ENCODE results near the gene FMN1.

FMN1 gene

GRCh38 chr15:32878869-32879805 lies 315.4 kb downstream of the FMN1 start:
- Mint-ChIP-seq H3K27me3 (ENCODE audit: low read depth) (peaks cover 7% of the 10 kb centered on the region), H3K4me3 (no peak overlapping the region), H3K9me3 (no peaks in the 10 kb centered on the region), H3K27ac (no peak overlapping the region), H3K36me3 (ENCODE audit: low read depth) (peaks cover 6% of the 10 kb centered on the region), H3K4me1 (no peaks in the 10 kb centered on the region)
- TF ChIP-seq CTCF (IDR thresholded peaks at IDR 0.05; ENCODE audit: unreplicated experiment in 3 of 3) = no peak

- TF ChIP-seq CTCF (IDR thresholded peaks at IDR 0.05; ENCODE audit: unreplicated experiment in 3 of 3) = no peak
- Mint-ChIP-seq H3K9me3 (no peaks in the 10 kb centered on the region), H3K27ac (no peak overlapping the region), H3K27me3 (ENCODE audit: low read depth) (peaks cover 7% of the 10 kb centered on the region), H3K36me3 (ENCODE audit: low read depth) (peaks cover 4% of the 10 kb centered on the region), H3K4me3 (no peak overlapping the region), H3K4me1 (peaks cover 3% of the 10 kb centered on the region)
These were observed 316.2 kb downstream of the FMN1 start for GRCh38 chr15:32878342-32878741.

DNA sequence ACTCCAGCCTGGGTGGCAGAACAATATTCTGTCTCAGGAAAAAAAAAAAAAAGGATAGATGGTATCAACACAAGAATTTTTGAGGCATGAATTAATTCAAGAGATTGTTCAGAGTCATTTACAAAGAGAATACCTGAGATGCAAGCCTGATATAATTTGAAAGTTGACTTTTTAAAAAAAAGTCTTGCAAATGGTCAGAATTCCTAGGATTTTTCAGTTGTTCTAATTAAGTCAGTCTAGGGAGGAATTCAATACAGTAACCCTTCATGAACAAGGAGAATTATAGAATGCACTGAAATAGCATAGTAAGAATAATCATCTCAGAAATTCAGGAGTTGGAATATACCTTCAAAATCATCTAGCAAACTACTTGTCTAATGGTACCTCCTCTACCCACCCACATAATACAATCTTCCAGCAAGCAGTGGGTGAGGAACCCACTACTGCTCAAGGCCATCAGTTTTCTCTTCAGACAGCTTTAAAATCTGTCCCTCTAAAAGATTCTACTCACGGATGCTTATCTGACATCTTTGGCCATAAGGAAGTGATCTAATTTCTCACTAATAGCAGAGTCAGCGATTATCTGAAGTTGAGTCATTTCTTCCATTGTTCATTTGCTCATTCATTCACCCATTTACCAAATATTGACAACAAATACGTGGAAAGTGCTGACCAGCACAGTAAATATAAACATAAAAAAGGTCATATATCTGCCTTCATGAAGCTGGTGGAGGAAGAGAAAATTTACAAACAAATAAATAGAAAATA lies 317.1 kb downstream of the FMN1 start:
- Mint-ChIP-seq H3K4me1 (peaks cover 12% of the 10 kb centered on the region), H3K36me3 (ENCODE audit: low read depth) (peaks cover 4% of the 10 kb centered on the region), H3K27me3 (ENCODE audit: low read depth) (peaks cover 7% of the 10 kb centered on the region), H3K27ac (no peak overlapping the region), H3K9me3 (no peaks in the 10 kb centered on the region), H3K4me3 (no peak overlapping the region)
- TF ChIP-seq CTCF (IDR thresholded peaks at IDR 0.05; ENCODE audit: unreplicated experiment in 3 of 3) = no peak

- Mint-ChIP-seq H3K36me3 (ENCODE audit: low read depth) (peaks cover 5% of the 10 kb centered on the region), H3K27me3 (ENCODE audit: low read depth) (peaks cover 17% of the 10 kb centered on the region), H3K4me3 (no peak overlapping the region), H3K27ac (peak overlapping the region in 2 of 3 experiments; percentile 54 to 64), H3K9me3 (no peaks in the 10 kb centered on the region), H3K4me1 (peaks cover 15% of the 10 kb centered on the region)
- TF ChIP-seq CTCF (IDR thresholded peaks at IDR 0.05; ENCODE audit: unreplicated experiment in 3 of 3) = no peak
These were observed 321.0 kb downstream of the FMN1 start for GRCh38 chr15:32873284-32874114.

- H3K27me3 Mint-ChIP-seq (ENCODE audit: low read depth) = peaks cover 14% of the 10 kb centered on the region
- peaks cover 5% of the 10 kb centered on the region for H3K36me3 Mint-ChIP-seq (ENCODE audit: low read depth)
- no peak overlapping the region for H3K4me3 Mint-ChIP-seq
- H3K27ac Mint-ChIP-seq = peak overlapping the region in 2 of 3 experiments; percentile 54 to 64
- H3K4me1 Mint-ChIP-seq = peaks cover 15% of the 10 kb centered on the region
- H3K9me3 Mint-ChIP-seq = no peaks in the 10 kb centered on the region
- no peak for TF ChIP-seq CTCF (IDR thresholded peaks at IDR 0.05; ENCODE audit: unreplicated experiment in 3 of 3)
These were observed 321.8 kb downstream of the FMN1 start for GRCh38 chr15:32872621-32873283.

Measured in nephron (organoid).